ENCODE results near the gene KIAA1958.

The KIAA1958 gene

DNA sequence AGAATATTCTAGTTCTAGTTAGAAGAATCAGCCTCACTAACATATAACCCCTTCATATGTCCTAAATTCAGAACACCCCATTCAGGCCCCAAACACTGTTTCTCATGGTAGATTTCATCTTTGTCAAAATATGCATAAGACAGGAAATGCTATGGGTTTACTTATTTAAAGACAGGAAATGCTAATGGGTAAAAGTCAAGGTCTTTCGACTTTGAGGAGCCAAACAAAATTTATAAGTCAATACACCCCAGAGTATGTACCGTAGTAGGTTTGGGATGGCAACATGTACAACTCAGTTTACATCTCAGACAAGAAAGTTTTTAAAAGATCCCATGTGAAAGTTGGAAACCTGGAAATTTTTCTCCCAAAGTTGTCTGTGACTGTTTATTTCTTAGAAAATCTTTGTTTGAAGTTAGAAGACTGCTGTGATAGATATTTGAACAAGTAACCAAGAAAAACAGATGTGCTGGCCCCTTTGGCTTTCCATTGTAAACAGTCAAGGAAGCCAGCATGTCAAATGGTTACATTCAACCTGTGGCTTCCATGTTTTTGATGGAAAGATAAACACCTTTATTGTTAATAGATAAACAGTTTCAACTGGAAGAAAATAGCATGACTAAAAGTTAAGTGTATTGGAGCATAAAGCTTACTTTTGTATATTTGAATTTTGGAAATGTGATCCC, 129.1 kb downstream of the KIAA1958 start:
- no peak for DNase-seq

GRCh38 chr9:112617371-112617770, 130.7 kb downstream of the KIAA1958 start:
- no peak for DNase-seq

- DNase-seq: no peak
Measured at GRCh38 chr9:112618385-112619009, 131.9 kb downstream of the KIAA1958 start.

DNA sequence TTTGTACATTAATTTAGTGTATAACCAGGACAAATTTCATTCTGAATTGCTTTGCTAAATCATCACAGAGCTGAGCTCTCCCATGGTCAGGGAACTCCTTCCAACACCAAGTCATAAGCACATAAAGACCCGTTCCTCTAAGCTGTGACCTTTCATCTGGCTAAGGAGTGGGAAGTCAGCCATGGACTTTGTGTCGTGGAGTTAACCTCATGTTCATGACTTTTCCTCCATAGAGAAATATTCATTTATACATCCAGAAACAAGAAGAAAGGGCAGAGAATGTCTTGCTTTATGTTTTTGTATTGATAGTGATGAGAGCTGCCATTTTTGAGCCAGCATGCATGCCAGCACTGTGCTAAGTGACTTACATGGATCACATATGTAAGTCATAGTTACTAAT, 133.8 kb downstream of the KIAA1958 start:
- no peak for DNase-seq

- no peak for DNase-seq
Measured at GRCh38 chr9:112621018-112621655, 134.5 kb downstream of the KIAA1958 start.

GRCh38 chr9:112623198-112623597, 136.6 kb downstream of the KIAA1958 start:
- no peak for DNase-seq

- no peak for DNase-seq
Measured at GRCh38 chr9:112624711-112625707, 138.4 kb downstream of the KIAA1958 start.

GRCh38 chr9:112629671-112630485, 143.3 kb downstream of the KIAA1958 start:
- DNase-seq: no peak

DNA sequence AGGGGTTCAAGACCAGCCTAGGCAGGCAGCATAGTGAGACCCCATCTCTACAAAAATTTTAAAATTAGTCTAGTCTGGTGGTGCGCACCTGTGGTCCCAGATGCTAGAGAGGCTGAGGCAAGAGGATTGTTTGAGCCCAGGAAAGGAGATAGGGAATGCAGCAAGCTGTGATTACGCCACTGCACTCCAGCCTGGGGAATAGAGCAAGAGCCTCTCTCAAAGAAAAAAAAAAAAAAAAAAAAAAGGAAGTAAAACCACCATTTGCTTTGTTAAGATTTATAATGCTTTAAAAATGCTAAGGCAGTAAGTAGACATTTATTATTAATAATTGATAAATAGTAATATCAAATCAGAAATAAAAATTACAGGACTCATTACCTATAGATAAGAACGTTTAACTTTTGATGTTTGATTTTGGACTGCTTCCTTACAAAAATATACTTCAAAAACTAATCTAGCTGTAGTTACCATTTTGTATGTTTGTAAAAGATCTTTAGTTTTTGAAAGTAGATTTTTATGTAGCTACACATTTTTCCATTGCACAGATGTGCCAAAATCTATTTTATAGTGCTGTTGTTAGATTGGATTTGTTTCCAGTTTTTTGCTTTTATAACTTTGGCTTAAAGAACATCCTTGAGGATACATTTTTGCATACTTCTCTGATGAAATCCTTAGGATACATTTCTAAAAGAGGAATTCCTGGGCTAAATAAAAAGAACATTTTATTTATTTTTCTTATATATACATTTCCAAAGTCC, 144.9 kb downstream of the KIAA1958 start:
- DNase-seq: no peak

- DNase-seq: no peak
Measured at GRCh38 chr9:112640311-112640710, 153.7 kb downstream of the KIAA1958 start.

- no peak for DNase-seq
Measured at GRCh38 chr9:112642126-112642525, 155.5 kb downstream of the KIAA1958 start.

DNA sequence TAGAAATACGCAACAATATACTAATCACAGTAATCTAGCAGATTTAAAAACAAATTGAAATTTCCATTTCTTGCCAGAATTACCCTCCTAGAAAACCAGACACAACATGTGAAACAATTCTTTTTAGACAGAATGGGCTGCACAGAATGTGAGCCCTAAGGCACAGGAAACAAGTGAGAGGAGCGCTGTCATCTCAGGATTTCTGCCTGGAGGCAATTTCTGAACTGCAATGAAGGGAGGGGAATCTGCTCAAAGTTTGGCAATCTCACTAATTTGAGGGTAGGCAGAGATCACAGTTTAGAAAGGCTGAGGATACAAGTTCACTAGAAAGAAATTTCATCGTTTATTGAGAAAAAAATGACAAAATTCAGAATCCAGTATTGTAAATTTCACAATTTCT, 161.0 kb downstream of the KIAA1958 start:
- DNase-seq: no peak

DNA sequence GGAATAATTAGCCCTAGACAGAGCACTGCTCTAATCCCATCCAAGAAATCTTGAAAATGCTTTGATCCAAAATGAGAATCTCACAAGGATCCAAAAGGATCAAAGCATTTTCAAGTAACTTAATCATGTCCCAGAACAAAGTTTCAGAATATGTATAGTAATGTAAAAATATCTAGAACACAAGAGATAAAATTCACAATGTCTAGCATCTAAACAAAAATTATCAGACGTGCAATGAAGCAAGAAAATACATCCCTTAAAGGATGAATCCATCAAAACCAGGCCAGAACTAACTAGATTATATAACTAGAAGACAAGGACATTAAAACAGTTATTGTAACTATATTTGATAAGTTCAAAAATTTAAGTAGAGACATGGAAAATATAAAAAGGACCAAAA, 162.0 kb downstream of the KIAA1958 start:
- no peak for DNase-seq

DNA sequence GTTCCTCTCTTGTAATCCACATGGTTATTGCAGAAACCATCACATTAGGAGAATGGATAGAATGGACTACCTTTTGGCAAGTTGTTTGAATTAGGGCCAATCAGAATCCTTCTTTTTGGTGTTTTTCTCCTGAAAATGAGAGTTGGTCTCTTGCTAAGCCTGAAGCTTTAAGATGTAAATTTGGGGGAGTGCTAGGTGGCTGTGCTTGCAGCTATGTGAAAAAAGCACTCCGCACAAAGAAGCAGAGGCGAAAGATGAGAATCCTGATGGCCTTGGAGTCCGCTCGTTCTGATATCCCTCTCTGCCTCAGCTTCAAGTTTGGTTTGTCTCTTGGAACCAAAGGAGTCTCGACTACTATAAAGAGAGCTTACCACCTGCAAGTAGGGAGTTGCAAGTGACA, 167.7 kb downstream of the KIAA1958 start:
- no peak for DNase-seq

- no peak for DNase-seq
Measured at GRCh38 chr9:112655668-112656067, 169.0 kb downstream of the KIAA1958 start.

GRCh38 chr9:112659906-112660305, 173.3 kb downstream of the KIAA1958 start:
- DNase-seq: no peak

DNA sequence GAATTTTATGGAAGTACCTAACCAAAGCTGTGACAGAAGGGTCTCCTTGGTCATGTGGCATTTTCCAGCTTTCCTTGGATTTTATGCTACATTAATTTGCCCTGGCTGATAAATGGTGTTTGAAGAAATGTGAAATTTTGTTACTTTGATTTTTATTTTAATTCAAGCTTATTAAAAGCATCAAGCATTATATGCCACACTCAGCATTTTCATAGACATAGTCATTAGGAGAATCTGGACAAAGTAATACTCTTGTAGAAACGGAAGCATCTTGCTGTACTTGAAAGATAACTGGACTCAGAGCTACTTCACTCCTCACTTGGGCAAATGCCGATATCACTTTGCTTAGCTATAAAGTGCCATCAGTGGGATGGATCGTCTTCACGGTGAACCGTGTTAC, 177.1 kb downstream of the KIAA1958 start:
- no peak for DNase-seq

DNA sequence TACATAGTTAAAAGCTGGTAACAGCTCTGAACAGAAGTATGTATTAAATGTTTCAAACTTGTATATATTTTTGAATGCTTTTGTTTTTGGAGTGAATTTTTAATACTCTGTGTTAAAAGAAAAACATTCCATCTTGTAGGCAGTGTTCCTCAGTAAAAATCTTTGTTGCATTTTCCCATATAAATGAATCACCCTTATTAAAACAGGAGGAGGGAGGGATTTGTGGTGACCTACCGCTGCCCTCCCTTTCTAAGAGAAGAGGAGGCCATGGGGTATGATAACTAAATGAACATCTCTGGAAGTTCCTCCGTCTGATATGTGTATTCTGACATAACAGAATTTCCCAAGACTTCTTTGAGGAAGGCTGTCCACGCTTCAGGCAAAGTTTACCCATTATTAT, 177.9 kb downstream of the KIAA1958 start:
- no peak for DNase-seq

- DNase-seq: no peak
Measured at GRCh38 chr9:112665347-112665746, 178.7 kb downstream of the KIAA1958 start.

DNA sequence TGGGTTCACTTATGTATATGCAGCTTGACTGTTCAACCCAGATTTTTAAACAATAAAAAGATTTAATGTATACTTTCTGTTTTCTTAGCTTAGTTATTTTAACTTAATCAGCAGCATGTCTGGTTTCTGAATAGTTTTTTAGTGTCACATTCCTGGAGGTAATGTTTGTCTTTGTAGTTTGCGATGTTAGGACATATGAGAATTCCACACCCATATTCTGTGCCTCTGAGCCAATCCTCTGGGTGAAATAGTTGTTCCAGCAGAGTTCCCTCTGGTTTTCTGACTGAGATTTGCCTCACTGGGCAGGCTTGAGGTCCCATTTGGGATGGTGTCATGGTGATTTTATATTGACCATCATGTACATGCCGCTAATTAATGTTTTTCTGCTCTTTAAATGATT, 182.7 kb downstream of the KIAA1958 start:
- no peak for DNase-seq

DNA sequence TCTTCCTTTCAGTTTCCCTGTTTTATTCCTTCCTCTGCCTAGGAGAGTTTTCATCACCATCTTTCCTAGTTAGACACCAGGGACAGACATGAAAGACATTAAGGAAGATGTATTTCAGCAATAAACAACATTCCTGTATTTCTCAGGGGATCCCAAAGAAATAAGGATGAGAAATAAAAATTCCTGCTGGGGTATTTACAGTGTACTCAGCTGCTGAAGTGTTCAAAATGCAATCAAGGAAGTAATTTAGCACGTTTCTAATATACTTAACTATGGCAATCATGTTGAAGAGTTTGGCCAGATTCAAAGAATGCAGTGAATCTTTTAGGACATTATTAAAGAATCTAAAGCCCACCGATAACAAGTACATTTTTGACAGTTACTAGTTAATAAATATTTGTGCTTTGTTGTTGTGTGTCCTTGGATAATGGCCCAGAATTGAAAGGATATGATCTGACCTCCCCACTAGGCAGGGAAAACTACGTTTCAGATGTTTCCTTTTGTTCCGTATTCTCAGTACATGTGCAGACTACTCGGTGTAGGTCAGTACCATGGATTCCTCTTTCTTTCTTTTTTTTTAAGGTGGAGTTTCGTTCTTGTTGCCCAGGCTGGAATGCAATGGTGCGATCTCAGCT, 184.5 kb downstream of the KIAA1958 start:
- no peak for DNase-seq

Data from NCI-H2107 (cell line).